HG02973 (cell line): ENCODE results near the gene RIN3.

ENCODE experiments used
- ATAC-seq: cut with Tn5 transposase; IDR thresholded peaks from one replicate; pipeline ENCODE4 v1.9.1; 2021; ENCODE audit warnings: moderate library complexity; ENCODE audit not compliant: unreplicated experiment

RIN3 gene

GRCh38 chr14:92503756-92504491 is 9.7 kb upstream of the RIN3 start:
- ATAC-seq: no peak

DNA sequence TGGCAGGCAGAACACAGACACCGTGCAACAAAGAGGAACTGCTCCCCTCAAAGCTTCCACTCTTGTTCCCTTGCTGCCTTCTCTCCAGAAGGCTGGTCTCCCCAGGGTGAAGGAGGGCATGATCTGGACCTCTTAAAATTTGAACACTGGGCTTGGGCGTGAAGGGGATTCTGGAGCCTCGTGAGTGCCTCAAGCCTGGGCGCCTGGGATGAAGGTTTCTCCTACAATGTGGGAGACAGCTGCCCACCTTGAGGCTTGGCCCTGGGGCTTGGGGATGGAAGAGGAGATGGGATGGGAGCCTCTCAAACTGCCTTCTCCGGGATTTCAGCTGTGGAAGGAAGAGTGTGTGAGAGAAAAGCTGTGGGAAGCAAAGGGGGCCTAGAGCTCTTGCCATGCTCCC is 7.8 kb upstream of the RIN3 start:
- ATAC-seq: no peak

DNA sequence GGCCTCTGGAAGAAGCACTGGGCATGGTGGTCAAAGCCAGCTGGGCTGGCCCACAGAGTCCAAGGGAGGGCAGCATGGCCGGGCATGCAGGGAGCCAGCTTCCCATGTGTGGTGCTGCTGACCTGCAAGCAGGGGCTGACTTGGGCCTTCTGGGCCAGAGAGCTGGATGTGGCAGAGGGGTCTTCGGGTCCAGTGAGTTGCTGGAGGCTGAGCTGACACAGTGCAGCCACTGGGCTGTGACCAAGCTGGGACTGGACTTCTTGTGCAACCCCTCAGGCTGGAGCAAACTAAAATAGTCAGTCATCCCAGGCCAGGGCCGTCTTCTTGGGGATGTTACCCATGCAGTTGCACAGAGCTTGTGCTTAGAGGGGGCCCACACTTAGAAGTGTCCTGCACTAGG is 7.3 kb upstream of the RIN3 start:
- no peak for ATAC-seq

- peak; percentile 61 for ATAC-seq
These were observed 6.3 kb upstream of the RIN3 start for GRCh38 chr14:92507174-92507768.

DNA sequence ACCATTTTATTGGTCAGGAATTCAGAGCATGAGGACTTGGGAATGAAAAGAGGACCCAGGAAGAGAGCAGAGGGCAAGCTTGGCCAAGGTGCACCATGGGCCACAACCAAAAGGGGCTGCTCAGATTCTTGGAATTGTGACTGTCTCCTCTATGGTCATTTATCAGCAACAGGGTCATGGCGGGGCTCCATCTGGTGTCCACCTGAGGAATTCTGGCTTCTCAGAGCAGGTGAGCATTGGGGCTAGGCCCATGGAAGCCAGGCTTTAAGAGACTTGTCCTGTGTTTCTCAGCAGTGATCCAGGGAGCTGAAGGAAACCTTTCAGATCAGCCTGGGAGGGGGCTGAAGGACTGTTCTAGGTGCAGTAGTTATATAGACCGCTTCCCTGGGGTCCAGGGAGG is 2.6 kb upstream of the RIN3 start:
- ATAC-seq: no peak

- no peak for ATAC-seq
These were observed 1.9 kb upstream of the RIN3 start for GRCh38 chr14:92511453-92512238.

- ATAC-seq: no peak
These were observed 776 bp upstream of the RIN3 start for GRCh38 chr14:92512807-92513203.

GRCh38 chr14:92513966-92514843 is 624 bp downstream of the RIN3 start:
- no peak for ATAC-seq

DNA sequence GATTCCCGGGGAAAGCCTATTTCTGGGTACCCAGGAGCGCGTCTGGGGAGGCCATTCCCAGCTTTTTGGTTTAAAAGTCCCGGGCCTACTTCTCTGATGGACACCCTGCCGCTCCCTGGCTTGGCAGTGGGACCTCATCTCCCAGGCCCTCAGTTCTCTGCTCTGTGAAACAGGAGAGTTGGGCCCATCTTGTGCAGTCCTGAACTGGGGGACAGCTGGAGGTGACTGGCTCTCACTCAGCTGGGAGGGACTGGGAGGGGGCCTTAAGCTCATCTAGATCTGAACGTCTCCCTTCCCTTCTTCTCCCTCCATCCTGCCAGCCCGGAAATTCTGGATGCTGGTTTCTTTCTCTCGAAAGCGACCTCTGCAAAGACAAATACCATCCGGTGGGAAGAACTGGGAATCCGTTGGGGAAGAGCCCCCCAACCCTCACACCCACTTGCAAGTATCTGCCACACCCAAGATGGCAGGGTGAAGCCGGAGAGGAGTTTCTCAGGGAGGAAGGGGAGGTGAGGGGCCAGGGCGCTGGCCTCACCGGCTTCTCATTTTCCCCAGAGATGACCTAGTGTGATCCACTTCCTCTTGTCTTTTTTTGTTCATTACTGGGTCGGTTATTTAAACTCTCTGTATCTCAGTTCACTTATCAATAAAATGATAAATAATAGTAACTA is 1.4 kb downstream of the RIN3 start:
- ATAC-seq: no peak

DNA sequence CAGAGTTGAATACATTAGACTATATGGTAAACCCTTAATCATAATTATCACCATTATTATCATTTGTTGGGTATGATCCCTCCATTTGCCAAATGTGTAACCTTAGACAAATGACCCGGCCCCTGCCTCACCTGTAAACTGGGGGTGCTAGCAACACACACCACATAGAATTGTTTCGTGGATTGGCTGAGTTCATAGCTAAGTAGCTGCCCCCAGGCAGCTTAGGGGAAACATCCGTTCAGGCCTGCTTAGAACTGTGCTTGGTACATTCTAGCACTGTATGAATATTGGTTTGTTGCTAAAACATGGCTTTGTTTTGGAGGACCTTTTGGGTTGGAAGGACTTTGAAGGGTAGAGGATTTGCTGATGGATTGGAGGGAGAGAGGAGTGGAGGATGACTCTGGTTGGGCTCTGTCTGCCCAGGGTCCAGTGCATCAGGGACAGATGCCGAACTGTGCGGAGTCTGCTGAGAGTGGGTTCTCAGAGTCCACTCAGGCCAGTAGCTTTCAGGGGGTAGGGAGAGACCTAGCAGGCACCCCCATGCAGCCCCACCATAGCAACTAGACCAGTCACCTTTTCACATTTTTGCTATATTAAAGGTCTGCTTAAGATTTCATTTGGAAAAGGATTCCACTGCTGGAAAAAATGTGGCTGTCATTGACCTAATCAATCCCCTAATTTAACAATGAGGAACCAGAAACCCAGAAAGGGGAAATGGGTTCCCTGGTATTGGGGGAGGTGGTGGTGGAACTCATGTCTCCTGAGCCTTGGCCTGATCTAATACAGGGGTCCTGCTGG is 2.2 kb downstream of the RIN3 start:
- ATAC-seq: no peak

GRCh38 chr14:92516344-92516965 is 2.9 kb downstream of the RIN3 start:
- ATAC-seq: no peak

GRCh38 chr14:92516966-92517506 is 3.5 kb downstream of the RIN3 start:
- no peak for ATAC-seq

DNA sequence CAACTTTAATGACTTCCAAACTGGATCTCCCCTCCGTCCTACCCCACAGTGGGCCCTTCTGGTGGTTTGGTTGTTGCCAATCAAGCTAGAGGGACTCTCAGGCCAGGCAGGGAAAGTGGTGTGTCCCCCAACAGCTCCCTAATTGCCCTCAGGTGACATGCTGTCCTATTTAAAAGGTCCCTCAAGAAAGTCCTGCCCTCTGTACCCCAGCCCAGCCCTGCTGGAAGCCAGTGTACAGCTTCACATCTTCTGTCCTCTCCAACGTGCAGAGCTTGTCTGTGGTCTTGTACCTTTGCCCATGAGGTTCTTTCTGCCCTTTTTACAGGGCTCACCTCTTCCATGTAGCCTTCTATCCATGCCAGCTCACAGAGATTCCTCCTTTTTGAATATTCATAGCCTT is 4.2 kb downstream of the RIN3 start:
- no peak for ATAC-seq

- no peak for ATAC-seq
These were observed 5.9 kb downstream of the RIN3 start for GRCh38 chr14:92519246-92520101.

- ATAC-seq: no peak
These were observed 6.8 kb downstream of the RIN3 start for GRCh38 chr14:92520102-92521057.

GRCh38 chr14:92521058-92521415 is 7.5 kb downstream of the RIN3 start:
- no peak for ATAC-seq

GRCh38 chr14:92523752-92524151 is 10.2 kb downstream of the RIN3 start:
- ATAC-seq: no peak
